Stomach (tissue), 4 donors: ENCODE measurements around the gene POFUT2.

Experiments used
- POLR2A ChIP-seq, 4 donors: fragments of 450-650 bp; IDR thresholded peaks; one replicate each; pipeline ENCODE4 v1.6.1; 2016; ENCODE audit warnings: antibody characterized with exemption in 4 of 4, control low read depth in 2 of 4, mild to moderate bottlenecking in 1 of 4, moderate library complexity in 1 of 4
- POLR2AphosphoS5 ChIP-seq, 3 donors: sonication (generic); formaldehyde crosslinking; IDR thresholded peaks; one replicate each; pipeline ENCODE4 v1.6.1; 2016; ENCODE audit warnings: antibody characterized with exemption in 3 of 3
- TF ChIP-seq, protein P1 (sequence below), 7 experiments: fragments of 450-650 bp in 4 of 7; fragments of 200-600 bp in 3 of 7; sonication (generic) in 3 of 7; IDR thresholded peaks; one replicate each; pipeline ENCODE4 v1.5.1; 2016 to 2019; ENCODE audit warnings: antibody characterized with exemption in 7 of 7, control low read depth in 2 of 7, mild to moderate bottlenecking in 1 of 7

DNA sequence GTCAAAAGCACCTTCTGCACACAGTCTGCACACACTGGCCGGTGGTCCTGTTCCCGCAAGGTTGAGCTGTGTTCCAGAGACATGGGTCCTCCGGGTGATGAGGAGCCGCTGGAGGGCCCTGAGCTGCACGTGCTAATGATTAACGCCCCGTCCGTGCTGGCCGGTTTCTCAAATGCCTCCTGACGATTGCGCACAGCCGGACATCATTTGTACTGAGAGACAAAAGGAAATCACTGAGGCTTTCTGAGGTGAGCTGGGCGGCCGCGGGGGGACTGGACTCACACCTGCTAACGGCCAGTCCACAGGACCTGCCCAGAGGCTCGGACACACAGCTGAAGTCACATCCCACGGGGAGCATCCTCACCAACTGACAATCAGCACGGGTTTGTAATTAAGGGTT, 29.2 kb downstream of the POFUT2 start:
- TF ChIP-seq POLR2A (IDR thresholded peaks at IDR 0.05): no peak
- TF ChIP-seq, protein P1, sequence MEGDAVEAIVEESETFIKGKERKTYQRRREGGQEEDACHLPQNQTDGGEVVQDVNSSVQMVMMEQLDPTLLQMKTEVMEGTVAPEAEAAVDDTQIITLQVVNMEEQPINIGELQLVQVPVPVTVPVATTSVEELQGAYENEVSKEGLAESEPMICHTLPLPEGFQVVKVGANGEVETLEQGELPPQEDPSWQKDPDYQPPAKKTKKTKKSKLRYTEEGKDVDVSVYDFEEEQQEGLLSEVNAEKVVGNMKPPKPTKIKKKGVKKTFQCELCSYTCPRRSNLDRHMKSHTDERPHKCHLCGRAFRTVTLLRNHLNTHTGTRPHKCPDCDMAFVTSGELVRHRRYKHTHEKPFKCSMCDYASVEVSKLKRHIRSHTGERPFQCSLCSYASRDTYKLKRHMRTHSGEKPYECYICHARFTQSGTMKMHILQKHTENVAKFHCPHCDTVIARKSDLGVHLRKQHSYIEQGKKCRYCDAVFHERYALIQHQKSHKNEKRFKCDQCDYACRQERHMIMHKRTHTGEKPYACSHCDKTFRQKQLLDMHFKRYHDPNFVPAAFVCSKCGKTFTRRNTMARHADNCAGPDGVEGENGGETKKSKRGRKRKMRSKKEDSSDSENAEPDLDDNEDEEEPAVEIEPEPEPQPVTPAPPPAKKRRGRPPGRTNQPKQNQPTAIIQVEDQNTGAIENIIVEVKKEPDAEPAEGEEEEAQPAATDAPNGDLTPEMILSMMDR (IDR thresholded peaks at IDR 0.05): no peak
- no peak for TF ChIP-seq POLR2AphosphoS5 (IDR thresholded peaks at IDR 0.05)
